Thyroid gland (tissue), 4 donors: ENCODE data around the gene FAM47E. TPM values are rescaled to one million over a fixed set of nuclear protein-coding genes. Genes with fewer than 3 reads are reported as not detected.
A peak's percentile ranks its signal among the peaks of the same experiment; 100 is the strongest.

ENCODE experiments used
- DNase-seq, 2 donors: peaks; one replicate each; pipeline ENCODE4 v3.0.0-alpha.2; 2019
- H3K27ac ChIP-seq, 3 donors: fragments of 200-600 bp; sonication (generic); 1 replicate in 2 of 3; 2 replicates in 1 of 3; pipeline ENCODE4 v1.5.1; 2016 to 2019; ENCODE audit warnings: mild to moderate bottlenecking in 1 of 3, moderate library complexity in 1 of 3
- H3K27me3 ChIP-seq: fragments of 200-600 bp; sonication (generic); one replicate; pipeline ENCODE4 v1.5.1; 2019
- H3K36me3 ChIP-seq, 2 donors: fragments of 200-600 bp; sonication (generic); one replicate each; pipeline ENCODE4 v1.5.1; 2016 to 2019
- H3K4me1 ChIP-seq, 2 donors: fragments of 200-600 bp; sonication (generic); one replicate each; pipeline ENCODE4 v1.5.1; 2017 to 2019
- H3K4me3 ChIP-seq, 3 donors: fragments of 200-600 bp; sonication (generic); replicated peaks in 1 of 3; 1 replicate in 2 of 3; 2 replicates in 1 of 3; pipeline ENCODE4 v1.5.1; 2016; ENCODE audit warnings: mild to moderate bottlenecking in 1 of 3
- H3K9me3 ChIP-seq: fragments of 200-600 bp; sonication (generic); one replicate; pipeline ENCODE4 v1.5.1; 2017
- CTCF ChIP-seq, 6 experiments: fragments of 200-600 bp in 3 of 6; fragments of 450-650 bp in 3 of 6; sonication (generic) in 3 of 6; IDR thresholded peaks; one replicate each; pipeline ENCODE4 v1.5.1; 2016 to 2019; ENCODE audit warnings: antibody characterized with exemption in 6 of 6, mild to moderate bottlenecking in 2 of 6, inconsistent platforms in 1 of 6, moderate library complexity in 1 of 6
- POLR2A ChIP-seq, 2 donors: fragments of 450-650 bp; IDR thresholded peaks; one replicate each; pipeline ENCODE4 v1.6.1; 2017; ENCODE audit warnings: antibody characterized with exemption in 2 of 2, mild to moderate bottlenecking in 2 of 2, moderate library complexity in 1 of 2
- WGBS, 2 donors: methylation state at CpG; one replicate each; pipeline ENCODE4 v1.1.5; 2017; 5-methylcytosine and 5-hydroxymethylcytosine counted together
- intact Hi-C: fragments of 100-400 bp; cut with DNase I; formaldehyde crosslinking; loops from one replicate; pipeline ENCODE4 v1.15.1; 2023
- total RNA-seq, 4 donors: library from RNA; depleted of rRNA; stranded (reverse); fragments of >200 nt; gene quantifications; one replicate each; pipeline ENCODE4 v1.2.3, GENCODE V29; 2016

The FAM47E gene
- total RNA-seq, 4 donors from 2014 or later: 9.7 to 16.9 (median 13.7) TPM

- TF ChIP-seq POLR2A (IDR thresholded peaks at IDR 0.05): no peak
- TF ChIP-seq CTCF (IDR thresholded peaks at IDR 0.05): no peak
- peak overlapping the region in 2 of 3 donors; percentile 97 to 99 for H3K27ac ChIP-seq
- H3K36me3 ChIP-seq: no peaks in the 10 kb centered on the region
- no peaks in the 10 kb centered on the region for H3K27me3 ChIP-seq
- peaks cover 35 to 60% of the 10 kb centered on the region in 2 donors for H3K4me1 ChIP-seq
- intact Hi-C loops: no loop called here
- no peak for DNase-seq
- 93 to 94% methylated on average over 3 of the region's 3 CpGs for WGBS, 2 donors
- H3K4me3 ChIP-seq: no peak overlapping the region
- no peaks in the 10 kb centered on the region for H3K9me3 ChIP-seq
Measured at GRCh38 chr4:76215077-76215476, 36.4 kb upstream of the FAM47E start.

GRCh38 chr4:76216524-76216923 lies 35.0 kb upstream of the FAM47E start:
- WGBS, 2 donors: 91 to 93% methylated on average over 2 of the region's 2 CpGs
- peaks cover 32 to 48% of the 10 kb centered on the region in 2 donors for H3K4me1 ChIP-seq
- H3K4me3 ChIP-seq: no peak overlapping the region
- H3K9me3 ChIP-seq: no peaks in the 10 kb centered on the region
- intact Hi-C loops: no loop called here
- no peaks in the 10 kb centered on the region for H3K36me3 ChIP-seq
- DNase-seq: no peak
- TF ChIP-seq CTCF (IDR thresholded peaks at IDR 0.05) (no peak), POLR2A (IDR thresholded peaks at IDR 0.05) (no peak)
- no peak overlapping the region for H3K27ac ChIP-seq
- no peaks in the 10 kb centered on the region for H3K27me3 ChIP-seq

- intact Hi-C loops: no loop called here
- H3K27ac ChIP-seq: peak overlapping the region in 1 of 3 donors; percentile 21
- TF ChIP-seq POLR2A (IDR thresholded peaks at IDR 0.05) (no peak), CTCF (IDR thresholded peaks at IDR 0.05) (no peak)
- H3K27me3 ChIP-seq: no peaks in the 10 kb centered on the region
- peaks cover 25 to 41% of the 10 kb centered on the region in 2 donors for H3K4me1 ChIP-seq
- H3K36me3 ChIP-seq: no peaks in the 10 kb centered on the region
- no peaks in the 10 kb centered on the region for H3K9me3 ChIP-seq
- no peak for DNase-seq
- WGBS, 2 donors: 92 to 97% methylated on average over 6 of the region's 6 CpGs
- no peak overlapping the region for H3K4me3 ChIP-seq
Measured at GRCh38 chr4:76216975-76217814, 34.3 kb upstream of the FAM47E start.

GRCh38 chr4:76219299-76220055 lies 32.0 kb upstream of the FAM47E start:
- H3K9me3 ChIP-seq: no peaks in the 10 kb centered on the region
- H3K4me1 ChIP-seq: peaks cover 15 to 31% of the 10 kb centered on the region in 2 donors
- no peak for DNase-seq
- H3K27me3 ChIP-seq: no peaks in the 10 kb centered on the region
- WGBS, 2 donors: 37 to 40% methylated on average over 7 of the region's 7 CpGs
- TF ChIP-seq POLR2A (IDR thresholded peaks at IDR 0.05) (no peak), CTCF (IDR thresholded peaks at IDR 0.05) (no peak)
- intact Hi-C loops: no loop called here
- H3K36me3 ChIP-seq: no peaks in the 10 kb centered on the region
- no peak overlapping the region for H3K4me3 ChIP-seq
- H3K27ac ChIP-seq: peak overlapping the region in 2 of 3 donors; percentile 22 to 66

- Histone ChIP-seq H3K4me3 (no peak overlapping the region), H3K9me3 (no peaks in the 10 kb centered on the region), H3K27ac (no peak overlapping the region), H3K4me1 (peaks cover 5 to 11% of the 10 kb centered on the region in 2 donors), H3K27me3 (no peaks in the 10 kb centered on the region), H3K36me3 (no peaks in the 10 kb centered on the region)
- intact Hi-C loops: no loop called here
- 79 to 81% methylated on average over 3 of the region's 3 CpGs for WGBS, 2 donors
- no peak for TF ChIP-seq POLR2A (IDR thresholded peaks at IDR 0.05)
- no peak for TF ChIP-seq CTCF (IDR thresholded peaks at IDR 0.05)
- no peak for DNase-seq
Measured at GRCh38 chr4:76224171-76224570, 27.4 kb upstream of the FAM47E start.
